H1 (cell line): ENCODE measurements around the gene RALGAPA2. TPM values are rescaled to one million over a fixed set of nuclear protein-coding genes. Genes with fewer than 3 reads are reported as not detected.

ENCODE experiments used
- CTCF ChIA-PET: fragments of 300-600 bp; sonication (Branson Sonifier 250); formaldehyde crosslinking; loops from one replicate; lab custom pipeline; 2021; ENCODE audit not compliant: partially characterized antibody; lab: Charles Lee
- POLR2A ChIA-PET: fragments of 300-600 bp; sonication (Branson Sonifier 250); formaldehyde crosslinking; loops from one replicate; lab custom pipeline; 2021; ENCODE audit warnings: inconsistent platforms; ENCODE audit not compliant: partially characterized antibody; lab: Charles Lee
- DNase-seq, 2 experiments: peaks; one replicate each; pipeline versions ENCODE4 v3.0.0 to v3.0.0-alpha.2; 2010 to 2022; ENCODE audit warnings: low spot score in 2 of 2, low read depth in 1 of 2, mixed read lengths in 1 of 2
- FAIRE-seq: peaks from 2 replicates; lab custom pipeline; 2011; peaks lifted over from hg19 to GRCh38; lab: Jason Lieb, UNC
- H2AFZ ChIP-seq: 2 replicates; pipeline ENCODE4 v1.8.1; 2012; ENCODE audit warnings: low read length, inconsistent platforms
- H2AK5ac ChIP-seq: 2 replicates; pipeline ENCODE4 v1.6.1; 2013; ENCODE audit warnings: low read depth, low read length
- H2BK120ac ChIP-seq: replicated peaks from 2 replicates; pipeline ENCODE3; 2013; ENCODE audit warnings: low read depth, low read length, inconsistent platforms
- H2BK12ac ChIP-seq: 2 replicates; pipeline ENCODE4 v1.6.1; 2013; ENCODE audit warnings: low read depth, low read length
- H2BK15ac ChIP-seq: 2 replicates; pipeline ENCODE4 v1.6.1; 2013; ENCODE audit warnings: low read length
- H2BK20ac ChIP-seq: 2 replicates; pipeline ENCODE4 v1.6.1; 2013; ENCODE audit warnings: low read length
- H2BK5ac ChIP-seq: 2 replicates; pipeline ENCODE4 v1.6.1; 2013; ENCODE audit warnings: low read depth, low read length
- H3K14ac ChIP-seq: 2 replicates; pipeline ENCODE4 v1.6.1; 2013; ENCODE audit warnings: inconsistent platforms; ENCODE audit not compliant: insufficient read length
- H3K18ac ChIP-seq: 2 replicates; pipeline ENCODE4 v1.6.1; 2013; ENCODE audit warnings: low read length; ENCODE audit errors: extremely low read depth
- H3K23ac ChIP-seq: 2 replicates; pipeline ENCODE4 v1.6.1; 2013; ENCODE audit warnings: inconsistent platforms; ENCODE audit not compliant: insufficient read length
- H3K23me2 ChIP-seq: 2 replicates; pipeline ENCODE4 v1.6.1; 2013; ENCODE audit warnings: low read depth, low read length
- H3K27ac ChIP-seq: 2 replicates; pipeline ENCODE4 v1.6.1; 2011; ENCODE audit warnings: low read depth, low read length, inconsistent platforms
- H3K27me3 ChIP-seq, 4 experiments: replicated peaks in 1 of 4; 1 replicate in 1 of 4; 2 replicates in 3 of 4; pipeline versions ENCODE4 v1.6.1 to v1.8.1; 2011 to 2013; ENCODE audit warnings: low read length in 3 of 4, mild to moderate bottlenecking in 3 of 4, inconsistent platforms in 2 of 4, mixed read lengths in 2 of 4, moderate library complexity in 1 of 4; ENCODE audit not compliant: control insufficient read depth in 3 of 4, insufficient read depth in 3 of 4; ENCODE audit errors: extremely low read depth in 1 of 4
- H3K36me3 ChIP-seq, 4 experiments: 2 replicates each; pipeline versions ENCODE4 v1.6.1 to v1.8.1; 2011 to 2013; ENCODE audit warnings: mild to moderate bottlenecking in 4 of 4, low read length in 3 of 4, moderate library complexity in 2 of 4, control low read depth in 1 of 4, inconsistent platforms in 1 of 4; ENCODE audit not compliant: insufficient read depth in 4 of 4, control insufficient read depth in 2 of 4
- H3K4ac ChIP-seq: replicated peaks from 2 replicates; pipeline ENCODE3; 2013; ENCODE audit warnings: low read length, low read depth, mixed read lengths, inconsistent platforms; ENCODE audit not compliant: insufficient read length
- H3K4me1 ChIP-seq, 4 experiments: replicated peaks in 1 of 4; 1 replicate in 1 of 4; 2 replicates in 3 of 4; pipeline versions ENCODE4 v1.6.1 to v1.8.1; 2011 to 2013; ENCODE audit warnings: low read length in 3 of 4, inconsistent platforms in 2 of 4, mixed read lengths in 1 of 4; ENCODE audit not compliant: insufficient read depth in 4 of 4, control insufficient read depth in 3 of 4
- H3K4me2 ChIP-seq, 2 experiments: 2 replicates each; pipeline versions ENCODE4 v1.6.1 to v1.8.1; 2011 to 2013; ENCODE audit warnings: low read depth in 2 of 2, low read length in 2 of 2, control low read depth in 1 of 2, inconsistent platforms in 1 of 2, mild to moderate bottlenecking in 1 of 2; ENCODE audit not compliant: insufficient read depth in 1 of 2
- H3K4me3 ChIP-seq, 4 experiments: fragments of 200-600, 300-600 bp in 1 of 4; sonication (generic), shearing (Covaris generic), sonication (Bioruptor Twin) in 1 of 4; 2 replicates each; pipeline versions ENCODE4 v1.5.1 to v1.8.1; 2011 to 2016; ENCODE audit warnings: low read length in 4 of 4, low read depth in 3 of 4, control low read depth in 2 of 4, inconsistent platforms in 2 of 4, mild to moderate bottlenecking in 2 of 4, mixed read lengths in 1 of 4, moderate library complexity in 1 of 4; ENCODE audit not compliant: insufficient read depth in 2 of 4; ENCODE audit errors: extremely low read depth in 1 of 4
- H3K56ac ChIP-seq: replicated peaks from 2 replicates; pipeline ENCODE3; 2013; ENCODE audit warnings: low read depth, mild to moderate bottlenecking, mixed read lengths, low read length, inconsistent platforms; ENCODE audit not compliant: insufficient read length
- H3K79me1 ChIP-seq: 2 replicates; pipeline ENCODE4 v1.6.1; 2013; ENCODE audit warnings: low read depth, low read length, control low read depth
- H3K79me2 ChIP-seq, 2 experiments: 2 replicates each; pipeline versions ENCODE4 v1.6.1 to v1.8.1; 2012 to 2013; ENCODE audit warnings: low read length in 2 of 2, mild to moderate bottlenecking in 2 of 2, inconsistent platforms in 1 of 2; ENCODE audit not compliant: insufficient read depth in 2 of 2, control insufficient read depth in 1 of 2
- H3K9ac ChIP-seq, 4 experiments: replicated peaks in 1 of 4; 1 replicate in 1 of 4; 2 replicates in 3 of 4; pipeline versions ENCODE4 v1.6.1 to v1.8.1; 2011 to 2013; ENCODE audit warnings: low read depth in 3 of 4, low read length in 3 of 4, control low read depth in 2 of 4, mild to moderate bottlenecking in 2 of 4, moderate library complexity in 2 of 4, inconsistent platforms in 1 of 4; ENCODE audit errors: extremely low read depth in 1 of 4
- H3K9me3 ChIP-seq, 2 experiments: 2 replicates each; pipeline versions ENCODE4 v1.6.1 to v1.8.1; 2012 to 2013; ENCODE audit warnings: mild to moderate bottlenecking in 2 of 2, moderate library complexity in 2 of 2, control low read depth in 1 of 2, inconsistent platforms in 1 of 2, low read depth in 1 of 2, low read length in 1 of 2, mixed read lengths in 1 of 2; ENCODE audit not compliant: insufficient read depth in 2 of 2
- H4K20me1 ChIP-seq, 2 experiments: replicated peaks in 1 of 2; 2 replicates each; pipeline versions ENCODE3 to v1.8.1; 2011 to 2013; ENCODE audit warnings: inconsistent platforms in 2 of 2, low read length in 2 of 2, mild to moderate bottlenecking in 1 of 2; ENCODE audit not compliant: insufficient read depth in 2 of 2, control insufficient read depth in 1 of 2
- H4K5ac ChIP-seq: 2 replicates; pipeline ENCODE4 v1.6.1; 2013; ENCODE audit warnings: low read length, low read depth, mixed read lengths, inconsistent platforms; ENCODE audit not compliant: insufficient read length
- H4K8ac ChIP-seq: 2 replicates; pipeline ENCODE4 v1.8.0; 2013; ENCODE audit warnings: mild to moderate bottlenecking, moderate library complexity, low read length, inconsistent platforms; ENCODE audit not compliant: insufficient read depth; ENCODE audit errors: extremely low read depth
- H4K91ac ChIP-seq: replicated peaks from 2 replicates; pipeline ENCODE3; 2013; ENCODE audit warnings: low read length, mixed read lengths, inconsistent platforms; ENCODE audit not compliant: insufficient read length
- GABPA ChIP-seq: IDR thresholded peaks from 2 replicates; pipeline ENCODE4 v1.6.1; 2011; ENCODE audit warnings: mild to moderate bottlenecking, low read length, moderate library complexity, borderline replicate concordance; ENCODE audit not compliant: insufficient read depth
- RAD21 ChIP-seq, 2 experiments: IDR thresholded peaks in 1 of 2; conservative IDR thresholded peaks in 1 of 2; 2 replicates each; pipeline ENCODE4 v1.6.1; 2011; ENCODE audit warnings: low read depth in 2 of 2, low read length in 2 of 2, improper control_type of control experiment in 1 of 2, inconsistent platforms in 1 of 2, mild to moderate bottlenecking in 1 of 2, moderate library complexity in 1 of 2
- whole genome bisulfite sequencing, 2 experiments: shearing (Covaris generic) in 1 of 2; methylation state at CpG; one replicate each; pipeline versions ENCODE4 v1.1.6 to v1.1.7; 2013 to 2015; ENCODE audit warnings: low lambda C conversion rate in 2 of 2, mixed read lengths in 2 of 2, inconsistent platforms in 1 of 2, low coverage in 1 of 2, missing lambda C conversion rate in 1 of 2; ENCODE audit not compliant: insufficient replicate concordance in 2 of 2, insufficient coverage in 1 of 2, insufficient read length in 1 of 2; ENCODE audit errors: extremely low coverage in 1 of 2, missing lambda C conversion rate in 1 of 2; 5-methylcytosine and 5-hydroxymethylcytosine counted together
- polyA plus RNA-seq, 7 experiments: library from polyadenylated mRNA; depleted of rRNA in 3 of 7; stranded (reverse) in 5 of 7; unstranded in 2 of 7; fragments of >200 nt in 5 of 7; fragments of 200-250 nt in 2 of 7; gene quantifications; 1 replicate in 5 of 7; 2 replicates in 1 of 7; 4 replicates in 1 of 7; pipeline versions ENCODE4 v1.2.1 to v1.2.3, GENCODE V29; 2011 to 2013; ENCODE audit warnings: missing spikeins in 2 of 7, mixed read lengths in 2 of 7
- total RNA-seq: library from RNA; stranded (reverse); fragmentation: NEBNext Ultra II Directional; extraction: Animal tissue kit (Norgen Biotek cat#: 25700); gene quantifications from 2 replicates; pipeline ENCODE4 v1.2.1, GENCODE V29; 2021

Gene RALGAPA2
- total and polyA plus RNA-seq, 2 of the 8 experiments (the other 6 are each of a cell fraction or from before 2014, with no cell fraction given) = 5.1 to 25.5 TPM

- Histone ChIP-seq H3K56ac (no peak overlapping the region), H3K27ac (no peak overlapping the region), H4K91ac (no peak overlapping the region), H3K9ac (no peak overlapping the region; a peak in 1 of 7 replicates), H3K18ac (no peak overlapping the region), H3K4me2 (peak overlapping the region; percentile 80 to 91), H2BK20ac (no peak overlapping the region), H3K79me2 (peaks cover 10 to 52% of the 10 kb centered on the region in 2 experiments), H3K79me1 (peaks cover 9% of the 10 kb centered on the region; the same call in 1 of the 2 replicates), H2BK5ac (no peak overlapping the region), H3K9me3 (no peaks in the 10 kb centered on the region), H3K23ac (no peak overlapping the region), H3K23me2 (peaks cover 4% of the 10 kb centered on the region; the same call in 1 of the 2 replicates), H2BK120ac (no peak overlapping the region), H3K14ac (no peak overlapping the region), H3K36me3 (no peaks in the 10 kb centered on the region), H4K20me1 (peaks cover 0 to 4% of the 10 kb centered on the region in 2 experiments), H4K5ac (no peak overlapping the region), H4K8ac (no peak overlapping the region), H2AFZ (no peak overlapping the region), H3K4ac (no peak overlapping the region), H2BK12ac (no peak overlapping the region), H2AK5ac (no peak overlapping the region), H3K4me3 (peak overlapping the region; percentile 66 to 94 (median 73); a peak in 7 of 8 replicates), H2BK15ac (peak overlapping the region; percentile 34; the same call in 1 of the 2 replicates), H3K27me3 (no peaks in the 10 kb centered on the region; a peak in 2 of 7 replicates), H3K4me1 (peaks cover 1 to 7% (median 3%) of the 10 kb centered on the region in 4 experiments; a peak in 6 of 7 replicates)
- TF ChIP-seq RAD21 (IDR thresholded peaks at IDR 0.05 in 1 of 2, conservative IDR thresholded peaks at IDR 0.05 in 1 of 2; ENCODE audit: low read depth in 2 of 2, low read length in 2 of 2) = peak in 1 of 2 experiments; percentile 13; a peak in 1 of 4 replicates
- TF ChIP-seq GABPA = no peak
- no peak for FAIRE-seq
- CTCF ChIA-PET = interaction anchor here (0.6 kb wide), 1 partner anchor 115 kb away, joined by 3 read pairs; no protein-coding TSS in a partner anchor
- no peak for DNase-seq
- POLR2A ChIA-PET = interaction anchor here (1.3 kb wide), 1 partner anchor 114 kb away, joined by 3 read pairs; no protein-coding TSS in a partner anchor
- 52% methylated on average over 3 of the region's 3 CpGs; no CpG with 5 or more reads in 1 of the 2 experiments for WGBS, 2 experiments
These were observed 1.0 kb downstream of the RALGAPA2 start for GRCh38 chr20:20711413-20711812.
